Adrenal gland (tissue), 5 donors: ENCODE results near the gene SGIP1.

Experiments
- POLR2A ChIP-seq, 2 donors: fragments of 450-650 bp; IDR thresholded peaks; one replicate each; pipeline ENCODE4 v1.6.1; 2017; ENCODE audit warnings: antibody characterized with exemption in 2 of 2, mild to moderate bottlenecking in 2 of 2, moderate library complexity in 1 of 2
- TF ChIP-seq, protein P1 (sequence below), 6 experiments: fragments of 450-650 bp in 4 of 6; fragments of 200-600 bp in 2 of 6; sonication (generic) in 1 of 6; IDR thresholded peaks; 1 replicate in 5 of 6; 2 replicates in 1 of 6; pipeline versions ENCODE4 v1.5.1 to v1.8.0; 2016 to 2021; ENCODE audit warnings: antibody characterized with exemption in 6 of 6, mild to moderate bottlenecking in 2 of 6, moderate library complexity in 1 of 6
- donor health status: DM: no; HTN: no; CAD: no.

DNA sequence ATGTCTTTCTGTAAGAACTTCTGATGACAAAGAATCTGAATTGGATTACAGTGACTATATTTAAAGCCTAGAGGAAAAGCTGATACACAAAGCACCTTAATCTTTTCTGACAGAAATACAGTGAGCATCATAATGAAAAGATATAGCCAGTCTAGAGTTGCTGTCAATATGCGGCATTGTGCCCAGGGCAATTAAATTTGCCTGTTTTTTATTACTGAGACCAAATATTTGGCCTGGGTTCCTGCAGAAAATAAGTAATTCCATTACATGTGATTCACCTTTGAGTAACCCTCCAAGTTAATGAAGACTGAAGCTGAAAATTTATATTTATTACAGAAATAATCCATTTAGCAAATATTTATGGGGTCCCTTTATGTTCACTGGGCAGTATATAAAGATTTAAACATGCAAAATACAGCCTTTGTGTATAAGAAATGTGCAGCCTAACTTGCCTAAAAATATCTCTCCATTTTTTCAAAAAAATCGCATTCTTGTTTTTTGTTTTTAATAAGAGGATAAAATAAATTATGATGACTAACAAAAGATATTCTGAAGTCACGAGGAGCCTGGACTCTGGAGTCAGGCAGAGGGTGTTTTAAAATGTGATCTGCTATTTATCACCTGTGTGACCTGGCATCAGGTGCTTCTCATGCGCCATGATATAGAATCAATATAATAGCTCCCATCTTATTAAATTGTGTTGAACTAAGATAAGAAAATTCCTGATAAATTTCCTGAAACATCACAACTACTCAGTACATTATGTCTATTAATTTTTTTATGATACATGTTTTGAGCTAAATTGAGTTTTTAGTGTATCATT is 83.6 kb downstream of the SGIP1 start:
- TF ChIP-seq, protein P1, sequence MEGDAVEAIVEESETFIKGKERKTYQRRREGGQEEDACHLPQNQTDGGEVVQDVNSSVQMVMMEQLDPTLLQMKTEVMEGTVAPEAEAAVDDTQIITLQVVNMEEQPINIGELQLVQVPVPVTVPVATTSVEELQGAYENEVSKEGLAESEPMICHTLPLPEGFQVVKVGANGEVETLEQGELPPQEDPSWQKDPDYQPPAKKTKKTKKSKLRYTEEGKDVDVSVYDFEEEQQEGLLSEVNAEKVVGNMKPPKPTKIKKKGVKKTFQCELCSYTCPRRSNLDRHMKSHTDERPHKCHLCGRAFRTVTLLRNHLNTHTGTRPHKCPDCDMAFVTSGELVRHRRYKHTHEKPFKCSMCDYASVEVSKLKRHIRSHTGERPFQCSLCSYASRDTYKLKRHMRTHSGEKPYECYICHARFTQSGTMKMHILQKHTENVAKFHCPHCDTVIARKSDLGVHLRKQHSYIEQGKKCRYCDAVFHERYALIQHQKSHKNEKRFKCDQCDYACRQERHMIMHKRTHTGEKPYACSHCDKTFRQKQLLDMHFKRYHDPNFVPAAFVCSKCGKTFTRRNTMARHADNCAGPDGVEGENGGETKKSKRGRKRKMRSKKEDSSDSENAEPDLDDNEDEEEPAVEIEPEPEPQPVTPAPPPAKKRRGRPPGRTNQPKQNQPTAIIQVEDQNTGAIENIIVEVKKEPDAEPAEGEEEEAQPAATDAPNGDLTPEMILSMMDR (IDR thresholded peaks at IDR 0.05), result no peak
- TF ChIP-seq POLR2A (IDR thresholded peaks at IDR 0.05), result no peak
